ENCODE measurements around the gene GATAD2A. TPM values are rescaled to one million over a fixed set of nuclear protein-coding genes. Genes with fewer than 3 reads are reported as not detected.
A peak's percentile ranks its signal among the peaks of the same experiment; 100 is the strongest.

The GATAD2A gene
- total and polyA plus RNA-seq, 2 of the 8 experiments (the other 6 are each of a cell fraction or from before 2014, with no cell fraction given), result 38.4 to 205 TPM

DNA sequence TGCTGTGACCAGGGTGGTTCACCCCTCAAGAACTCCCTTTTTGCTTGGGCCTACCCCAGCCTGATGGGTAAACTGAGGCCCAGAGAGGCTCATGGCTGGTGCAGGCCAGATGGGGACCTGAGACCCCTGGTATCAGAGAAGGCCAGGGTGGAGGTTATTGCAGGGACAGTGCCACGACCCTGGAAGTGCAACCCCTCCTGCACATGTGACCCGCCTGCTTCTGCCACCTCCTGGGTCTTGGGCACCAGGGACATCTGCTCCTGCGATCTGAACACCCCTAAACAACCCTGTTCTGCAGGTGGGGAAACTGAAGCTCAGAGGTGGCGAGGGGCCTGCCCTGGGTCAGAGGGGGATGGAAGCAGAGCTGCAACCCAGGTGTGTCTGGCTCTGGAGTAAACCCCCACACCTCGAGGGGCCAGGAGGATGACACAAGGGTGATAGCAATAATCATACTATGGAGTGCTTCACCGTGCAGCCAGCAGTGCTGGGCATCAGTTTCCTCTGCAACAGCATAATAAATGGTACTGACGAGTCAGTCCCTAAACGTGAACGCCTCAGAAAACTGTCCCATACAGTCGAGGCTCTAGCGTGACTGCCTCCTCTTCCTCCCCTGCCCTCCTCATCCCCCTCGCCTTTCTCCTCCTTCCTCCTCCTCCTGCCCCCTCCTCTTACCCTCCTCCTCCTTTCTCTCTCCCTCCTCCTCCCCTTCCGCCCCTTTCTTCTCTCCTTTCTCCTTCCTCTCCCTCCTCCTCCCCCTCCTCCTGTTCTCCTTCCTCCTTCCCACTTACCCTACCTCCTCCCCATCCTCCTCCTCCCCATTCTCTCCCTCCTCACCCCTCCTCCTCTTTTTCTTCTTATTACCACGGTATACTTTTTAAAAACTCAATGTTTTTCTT is 127.6 kb downstream of the GATAD2A start:
- FAIRE-seq (no peak), DNase-seq (ENCODE audit: low read depth in 1 of 2, low spot score in 2 of 2) (no peak)
- Histone ChIP-seq H3K23ac (ENCODE audit: insufficient read length) (no peak overlapping the region), H3K9me3 (ENCODE audit: insufficient read depth in 2 of 2, low read depth in 1 of 2, low read length in 1 of 2) (no peaks in the 10 kb centered on the region), H4K8ac (ENCODE audit: extremely low read depth, insufficient read depth, low read length) (peak overlapping the region; percentile 6), H3K36me3 (ENCODE audit: control insufficient read depth in 2 of 4, insufficient read depth in 4 of 4, low read length in 3 of 4) (peaks cover 0 to 9% (median 1%) of the 10 kb centered on the region in 4 experiments; a peak in 4 of 8 replicates), H3K27me3 (replicated peaks in 1 of 4; ENCODE audit: control insufficient read depth in 3 of 4, extremely low read depth in 1 of 4, insufficient read depth in 3 of 4, low read length in 3 of 4) (peaks cover 0 to 3% (median 0%) of the 10 kb centered on the region in 4 experiments; a peak in 3 of 7 replicates), H4K20me1 (replicated peaks in 1 of 2; ENCODE audit: control insufficient read depth in 1 of 2, insufficient read depth in 2 of 2, low read length in 2 of 2) (peaks cover 6 to 20% of the 10 kb centered on the region in 2 experiments), H2BK20ac (ENCODE audit: low read length) (no peak overlapping the region), H2BK12ac (ENCODE audit: low read depth, low read length) (no peak overlapping the region; the same call in 1 of the 2 replicates), H3K18ac (ENCODE audit: extremely low read depth, low read length) (no peak overlapping the region), H2BK15ac (ENCODE audit: low read length) (no peak overlapping the region), H4K91ac (replicated peaks; ENCODE audit: insufficient read length, low read length) (no peak overlapping the region), H3K23me2 (ENCODE audit: low read depth, low read length) (no peaks in the 10 kb centered on the region), H3K9ac (replicated peaks in 1 of 4; ENCODE audit: extremely low read depth in 1 of 4, low read depth in 3 of 4, low read length in 3 of 4) (no peak overlapping the region), H3K27ac (ENCODE audit: low read depth, low read length) (no peak overlapping the region), H2AFZ (ENCODE audit: low read length) (no peak overlapping the region), H2BK120ac (replicated peaks; ENCODE audit: low read depth, low read length) (no peak overlapping the region), H3K14ac (ENCODE audit: insufficient read length) (no peak overlapping the region), H3K56ac (replicated peaks; ENCODE audit: insufficient read length, low read depth, low read length) (no peak overlapping the region), H3K4me3 (ENCODE audit: extremely low read depth in 1 of 4, insufficient read depth in 2 of 4, low read depth in 3 of 4, low read length in 4 of 4) (no peak overlapping the region), H3K79me1 (ENCODE audit: low read depth, low read length) (no peaks in the 10 kb centered on the region), H3K4me1 (replicated peaks in 1 of 4; ENCODE audit: control insufficient read depth in 3 of 4, insufficient read depth in 4 of 4, low read length in 3 of 4) (peaks cover 0 to 4% (median 3%) of the 10 kb centered on the region in 4 experiments; a peak in 3 of 7 replicates), H3K79me2 (ENCODE audit: control insufficient read depth in 1 of 2, insufficient read depth in 2 of 2, low read length in 2 of 2) (no peaks in the 10 kb centered on the region), H3K4me2 (ENCODE audit: insufficient read depth in 1 of 2, low read depth in 2 of 2, low read length in 2 of 2) (no peak overlapping the region), H3K4ac (replicated peaks; ENCODE audit: insufficient read length, low read depth, low read length) (no peak overlapping the region), H4K5ac (ENCODE audit: insufficient read length, low read depth, low read length) (no peak overlapping the region), H2BK5ac (ENCODE audit: low read depth, low read length) (no peak overlapping the region), H2AK5ac (ENCODE audit: low read depth, low read length) (0 out of 2 replicates have a peak overlapping the region, but pooled peaks have one; percentile 39)
- 85 to 100% methylated on average over 1 to 10 of the region's 14 CpGs for WGBS, 2 experiments (ENCODE audit: extremely low coverage in 1 of 2, insufficient coverage in 1 of 2, insufficient read length in 1 of 2, insufficient replicate concordance in 2 of 2, low coverage in 1 of 2, low lambda C conversion rate in 2 of 2, missing lambda C conversion rate in 1 of 2)
- ChIA-PET CTCF (ENCODE audit: partially characterized antibody) (interaction anchor here (0.5 to 6.7 kb wide), 28 partner anchors 8 to 482 kb away, joined by 3 to 181 read pairs (median 4); partner anchors contain the start of genes GMIP, NDUFA13 and TSSK6), POLR2A (ENCODE audit: partially characterized antibody) (interaction anchor here (0.8 to 3.5 kb wide), 18 partner anchors 8 to 111 kb away, joined by 3 to 17 read pairs (median 4); partner anchors contain the start of genes GMIP, LPAR2, NDUFA13 and TSSK6)
- no peak for TF ChIP-seq BACH1 (IDR thresholded peaks at IDR 0.05; ENCODE audit: low read length)
- TF ChIP-seq POU5F1 (IDR thresholded peaks at IDR 0.05; ENCODE audit: low read depth, low read length), result no peak
- TF ChIP-seq NRF1 (IDR thresholded peaks at IDR 0.05; ENCODE audit: low read depth, low read length), result no peak
- no peak for TF ChIP-seq EGR1 (IDR thresholded peaks at IDR 0.05; ENCODE audit: borderline replicate concordance, low read depth, low read length)
- no peak for TF ChIP-seq SIX5 (IDR thresholded peaks at IDR 0.05; ENCODE audit: low read depth, low read length)
- TF ChIP-seq EP300 (IDR thresholded peaks at IDR 0.05; ENCODE audit: borderline replicate concordance in 1 of 2, low read depth in 2 of 2, low read length in 2 of 2), result no peak
- TF ChIP-seq RNF2 (IDR thresholded peaks at IDR 0.05; ENCODE audit: borderline replicate concordance, low read depth, low read length, missing control alignments, poor library complexity, severe bottlenecking), result no peak
- no peak for TF ChIP-seq RAD21 (IDR thresholded peaks at IDR 0.05 in 1 of 2, conservative IDR thresholded peaks at IDR 0.05 in 1 of 2; ENCODE audit: low read depth in 2 of 2, low read length in 2 of 2)
- TF ChIP-seq EZH2 (IDR thresholded peaks at IDR 0.05; ENCODE audit: low read depth, low read length, severe bottlenecking), result no peak

Measured in H1 (cell line).